SIG-M5 treated with dmso at 0.1 percent for 504 hours (cell line): Measurements from ENCODE around the gene IFNL1.
"Not testable (repeated sequence)": the region's sequence is repeated elsewhere in the genome, so short reads cannot be mapped to it uniquely, and the experiment has no call there.

ENCODE experiments used
- DNase-seq: peaks from one replicate; lab custom pipeline; 2025; ENCODE audit not compliant: unreplicated experiment; lab: John Stamatoyannopoulos, UW

The IFNL1 gene

GRCh38 chr19:39296055-39296645, at the start of gene IFNL1:
Gene IFNL1 (plus strand): TSS chr19:39296407. CDS start chr19:39296422, 15 bp downstream.
- no peak for DNase-seq

- DNase-seq: no peak
Observed at GRCh38 chr19:39246951-39247669, 49.1 kb upstream of the IFNL1 start.

DNA sequence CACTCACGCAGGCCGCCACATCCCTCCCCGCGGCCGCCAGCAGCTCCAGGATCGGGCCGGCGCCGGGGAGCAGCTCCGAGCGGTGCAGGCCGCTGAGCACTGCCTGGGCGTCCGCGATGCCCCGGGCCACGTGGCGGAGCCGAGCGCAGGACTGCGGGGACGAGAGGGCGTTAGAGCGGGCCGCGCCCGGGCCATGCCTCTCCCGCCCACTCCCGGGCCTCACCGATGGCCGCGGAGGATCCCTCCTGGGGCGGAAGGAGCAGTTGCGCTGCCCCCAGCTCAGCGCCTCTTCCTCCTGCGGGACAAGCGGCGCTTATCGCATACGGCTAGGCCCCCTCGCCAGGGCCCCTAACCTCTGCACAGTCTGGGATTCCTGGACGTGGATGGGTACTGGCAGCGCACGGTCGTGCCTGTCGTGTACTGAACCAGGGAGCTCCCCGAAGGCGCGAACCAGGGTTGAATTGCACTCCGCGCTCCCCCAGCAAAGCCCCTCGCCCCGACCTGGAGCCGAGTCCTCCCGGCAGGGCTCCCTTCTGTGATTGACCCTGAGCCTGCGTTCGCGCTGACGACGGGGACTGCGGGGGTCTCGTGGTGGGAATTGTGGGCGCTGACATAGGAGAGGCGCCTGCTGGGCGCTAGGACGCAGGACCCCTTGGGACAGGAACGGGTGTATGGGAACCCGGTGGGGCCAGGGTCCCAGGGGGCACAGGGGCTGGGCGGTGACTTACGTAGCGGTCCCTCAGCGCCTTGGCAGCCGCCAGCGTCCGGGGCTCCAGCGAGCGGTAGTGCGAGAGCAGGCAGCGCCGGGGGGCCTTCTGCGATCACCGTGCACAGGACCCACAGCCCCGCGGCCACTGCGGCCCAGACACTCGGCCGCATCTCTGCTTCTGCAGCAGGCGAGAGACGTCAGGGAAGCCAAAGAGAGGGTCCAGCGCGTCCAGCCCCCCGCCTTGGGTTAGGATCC, 48.2 kb upstream of the IFNL1 start:
- no peak for DNase-seq

GRCh38 chr19:39248806-39249205, 47.4 kb upstream of the IFNL1 start, which contains the start of gene IFNL4:
Gene IFNL4 (minus strand): TSS chr19:39248856.
- no peak for DNase-seq

GRCh38 chr19:39251081-39251480, 45.1 kb upstream of the IFNL1 start:
- no peak for DNase-seq

DNA sequence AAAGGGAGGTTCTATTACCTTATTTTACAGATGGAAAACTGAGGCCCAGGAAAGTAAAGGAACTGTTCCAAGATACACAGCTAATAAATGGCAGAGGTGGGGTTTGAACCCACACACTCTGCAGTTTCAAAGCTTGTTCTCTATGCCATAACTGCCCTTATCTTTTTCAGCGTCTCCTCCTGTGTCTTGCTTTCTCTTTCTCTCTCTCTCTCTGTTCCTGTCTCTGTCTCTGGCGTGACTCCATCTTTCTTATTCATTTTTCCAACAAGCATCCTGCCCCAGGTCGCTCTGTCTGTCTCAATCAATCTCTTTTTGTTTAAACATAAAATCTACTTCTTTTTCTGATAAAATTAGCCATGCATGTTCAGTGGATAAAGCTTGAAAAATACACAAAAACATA, 44.4 kb upstream of the IFNL1 start:
- DNase-seq: no peak

- DNase-seq: no peak
Observed at GRCh38 chr19:39252458-39252857, 43.7 kb upstream of the IFNL1 start.

- no peak for DNase-seq
Observed at GRCh38 chr19:39253374-39254149, 42.6 kb upstream of the IFNL1 start.

DNA sequence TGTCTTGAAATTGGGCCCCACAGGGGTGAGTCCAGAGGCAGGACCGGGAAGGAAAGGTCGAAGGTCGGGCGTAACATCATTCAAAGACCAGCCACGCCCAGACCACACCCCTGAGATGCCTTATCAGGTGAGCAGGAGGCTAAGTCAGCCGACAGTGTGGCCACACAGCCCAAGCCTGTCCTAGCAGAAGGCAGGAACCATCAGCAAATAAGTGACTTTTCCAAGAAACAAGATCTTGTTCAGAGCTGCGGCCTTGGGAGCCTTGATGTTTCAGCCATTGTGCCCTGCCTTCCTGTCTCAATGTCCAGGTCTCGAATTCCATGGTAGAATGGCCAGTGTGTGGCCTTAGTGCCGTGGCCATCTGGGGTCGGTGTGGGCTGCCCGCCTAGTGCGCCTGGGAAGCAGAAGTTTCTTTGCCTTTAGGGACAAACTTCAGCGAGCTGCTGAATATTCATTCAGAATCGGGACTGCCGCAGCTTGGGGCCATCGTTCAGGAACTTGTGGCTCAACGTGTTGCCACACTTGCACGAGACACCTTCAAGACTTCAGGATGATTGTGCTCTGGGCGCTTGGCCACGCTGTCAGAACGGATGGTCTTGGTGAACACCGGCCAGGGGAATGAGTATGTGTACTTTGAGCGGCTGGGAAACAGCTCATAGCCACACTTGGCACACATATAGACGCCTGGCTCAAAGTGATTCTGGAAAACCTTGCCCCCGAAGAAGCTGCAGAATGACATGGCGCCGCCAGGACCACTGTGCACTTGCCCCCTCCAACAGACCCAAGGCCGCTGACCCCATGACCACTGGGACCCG, 41.5 kb upstream of the IFNL1 start:
- no peak for DNase-seq

- DNase-seq: no peak
Observed at GRCh38 chr19:39257227-39257626, 39.0 kb upstream of the IFNL1 start.

- DNase-seq: no peak
Observed at GRCh38 chr19:39261704-39262103, 34.5 kb upstream of the IFNL1 start.

DNA sequence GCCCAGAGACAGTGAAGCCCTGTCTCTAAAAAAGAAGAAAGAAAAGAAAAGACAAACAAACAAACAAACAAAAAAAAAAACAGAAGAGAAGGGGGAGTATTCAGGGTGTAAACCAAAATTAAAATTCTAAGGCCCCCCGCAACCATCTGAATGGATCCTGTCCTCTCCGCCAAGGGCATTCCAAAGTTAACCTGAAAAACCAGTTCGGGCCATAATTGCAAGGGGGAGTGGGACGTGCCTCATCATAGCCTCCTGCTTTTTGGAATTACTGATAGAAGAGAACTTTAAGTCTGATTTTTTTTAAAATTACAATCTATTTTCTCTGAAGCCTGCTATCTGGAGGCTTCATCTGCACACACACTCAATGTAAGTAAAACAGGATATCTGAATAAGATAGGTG, 33.7 kb upstream of the IFNL1 start:
- DNase-seq: no peak

DNA sequence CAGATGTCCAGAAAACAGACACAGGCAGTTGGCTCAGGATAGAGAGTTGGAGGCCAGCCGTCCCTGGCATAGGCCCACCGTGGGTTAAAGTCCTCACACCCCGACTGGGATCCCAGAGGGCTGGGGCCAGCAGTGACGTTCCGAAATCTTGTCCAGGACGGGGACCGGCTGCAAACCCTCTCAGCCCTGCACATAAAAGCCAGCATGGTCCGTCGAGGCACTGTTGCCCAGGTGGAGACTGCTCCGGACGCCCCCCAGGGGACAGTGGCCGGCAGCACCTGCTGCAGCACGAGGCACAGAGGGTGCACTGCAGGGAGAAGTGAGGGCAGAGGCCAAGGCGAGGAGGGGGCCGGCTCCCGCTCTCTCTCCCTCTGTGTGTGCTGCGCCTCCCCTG, 32.3 kb upstream of the IFNL1 start:
- no peak for DNase-seq

GRCh38 chr19:39264306-39265290, 31.6 kb upstream of the IFNL1 start:
- no peak for DNase-seq

DNA sequence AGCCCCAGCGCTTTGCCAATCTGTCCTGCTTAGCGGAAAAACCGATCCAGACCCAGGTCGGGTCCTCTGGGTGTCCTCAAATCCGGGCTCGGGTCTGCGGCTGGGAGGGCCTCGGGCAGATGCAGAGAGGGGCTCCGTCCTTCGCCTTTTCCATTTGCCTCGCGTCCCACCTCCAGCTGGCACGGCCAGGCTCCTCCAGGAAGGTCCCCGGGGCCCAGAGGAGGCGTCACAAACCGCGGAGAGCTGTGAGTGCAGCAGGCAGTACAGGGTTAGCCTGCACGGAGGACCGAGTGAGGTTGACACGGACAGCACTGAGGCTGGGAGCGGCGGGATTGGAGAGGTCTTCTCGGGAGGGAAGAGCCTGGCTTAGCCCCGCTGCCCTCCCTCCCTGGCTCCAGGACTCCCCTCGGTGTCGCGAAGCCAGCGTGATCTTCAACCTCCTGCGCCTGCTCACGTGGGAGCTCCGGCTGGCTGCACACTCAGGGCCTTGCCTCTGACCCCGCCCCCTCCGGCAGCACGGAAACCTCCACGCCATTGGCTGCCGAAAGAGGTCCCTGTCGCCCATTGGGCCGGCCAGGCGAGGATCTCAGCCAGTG, 30.8 kb upstream of the IFNL1 start:
- DNase-seq: no peak

GRCh38 chr19:39268085-39268484, 28.1 kb upstream of the IFNL1 start, which contains the start of gene IFNL2:
Gene IFNL2 (plus strand): TSS chr19:39268396. CDS start chr19:39268569, 173 bp downstream.
- not testable (repeated sequence) for DNase-seq

DNA sequence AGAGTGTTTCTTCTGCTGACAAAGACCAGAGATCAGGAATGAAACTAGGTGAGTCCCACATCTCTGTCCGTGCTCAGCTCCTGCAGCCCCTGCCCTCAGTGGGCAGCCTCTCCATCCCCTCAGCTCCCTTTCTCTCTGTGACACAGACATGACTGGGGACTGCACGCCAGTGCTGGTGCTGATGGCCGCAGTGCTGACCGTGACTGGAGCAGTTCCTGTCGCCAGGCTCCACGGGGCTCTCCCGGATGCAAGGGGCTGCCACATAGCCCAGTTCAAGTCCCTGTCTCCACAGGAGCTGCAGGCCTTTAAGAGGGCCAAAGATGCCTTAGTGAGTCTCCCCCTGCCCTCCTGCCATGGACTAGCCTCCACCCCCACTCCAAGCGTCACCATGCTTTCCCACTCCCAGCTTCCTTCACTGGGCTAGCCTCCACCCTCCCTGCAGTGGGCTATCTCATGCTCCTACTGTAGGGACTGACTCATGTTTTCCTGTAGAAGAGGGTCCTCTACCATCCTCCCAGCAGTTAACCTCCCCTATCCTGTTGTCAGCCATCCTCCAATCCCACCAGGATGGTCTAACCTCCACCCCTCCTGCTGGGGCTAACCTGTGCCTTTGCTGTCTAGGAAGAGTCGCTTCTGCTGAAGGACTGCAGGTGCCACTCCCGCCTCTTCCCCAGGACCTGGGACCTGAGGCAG, 27.5 kb upstream of the IFNL1 start:
- DNase-seq: not testable (repeated sequence)

DNA sequence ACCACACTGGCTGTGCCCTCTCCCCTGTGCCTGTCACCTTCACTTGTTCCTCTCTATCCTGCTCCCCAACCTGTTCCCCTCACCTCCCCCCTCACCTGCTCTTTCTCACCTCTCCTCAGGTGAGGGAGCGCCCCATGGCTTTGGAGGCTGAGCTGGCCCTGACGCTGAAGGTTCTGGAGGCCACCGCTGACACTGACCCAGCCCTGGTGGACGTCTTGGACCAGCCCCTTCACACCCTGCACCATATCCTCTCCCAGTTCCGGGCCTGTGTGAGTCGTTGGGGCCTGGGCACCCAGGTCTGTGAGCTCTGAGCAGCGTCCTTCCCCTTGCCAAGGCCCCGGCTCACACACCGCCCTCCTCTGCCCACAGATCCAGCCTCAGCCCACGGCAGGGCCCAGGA, 26.8 kb upstream of the IFNL1 start:
- not testable (repeated sequence) for DNase-seq
